Right lung (tissue), 5 donors: ENCODE results near the gene ZFHX3. TPM values are rescaled to one million over a fixed set of nuclear protein-coding genes. Genes with fewer than 3 reads are reported as not detected.

Source experiments
- DNase-seq, 2 donors: peaks; one replicate each; pipeline ENCODE4 v3.0.0-alpha.2; 2013
- polyA plus RNA-seq, 5 donors: library from polyadenylated mRNA; unstranded; fragments of 120-200 nt; gene quantifications; one replicate each; pipeline versions ENCODE4 v1.2.1 to v1.2.3, GENCODE V29; 2013; ENCODE audit warnings: inconsistent platforms in 1 of 5, low replicate concordance in 1 of 5; ENCODE audit not compliant: insufficient read length in 5 of 5, insufficient read depth in 1 of 5

The ZFHX3 gene
- polyA plus RNA-seq, 5 donors: 20.7 to 34.7 (median 26.6) TPM

GRCh38 chr16:72827866-72828265, 220.1 kb downstream of the ZFHX3 start:
- no peak for DNase-seq

- DNase-seq: no peak
Observed at GRCh38 chr16:72825912-72826621, 221.9 kb downstream of the ZFHX3 start.

- DNase-seq: no peak
Observed at GRCh38 chr16:72824761-72825160, 223.2 kb downstream of the ZFHX3 start.

GRCh38 chr16:72824027-72824426, 223.9 kb downstream of the ZFHX3 start:
- no peak for DNase-seq

GRCh38 chr16:72821185-72821950, 226.6 kb downstream of the ZFHX3 start:
- DNase-seq: no peak

GRCh38 chr16:72819345-72819744, 228.6 kb downstream of the ZFHX3 start:
- no peak for DNase-seq

GRCh38 chr16:72818236-72818845, 229.6 kb downstream of the ZFHX3 start:
- no peak for DNase-seq

GRCh38 chr16:72815348-72816318, 232.3 kb downstream of the ZFHX3 start:
- DNase-seq: no peak

- DNase-seq: no peak
Observed at GRCh38 chr16:72814226-72814625, 233.7 kb downstream of the ZFHX3 start.

- DNase-seq: no peak
Observed at GRCh38 chr16:72812672-72813071, 235.3 kb downstream of the ZFHX3 start.

- no peak for DNase-seq
Observed at GRCh38 chr16:72811876-72812275, 236.1 kb downstream of the ZFHX3 start.

- no peak for DNase-seq
Observed at GRCh38 chr16:72811188-72811720, 236.7 kb downstream of the ZFHX3 start.

GRCh38 chr16:72810480-72810879, 237.4 kb downstream of the ZFHX3 start:
- DNase-seq: no peak

- no peak for DNase-seq
Observed at GRCh38 chr16:72809446-72809845, 238.5 kb downstream of the ZFHX3 start.

GRCh38 chr16:72808754-72809153, 239.2 kb downstream of the ZFHX3 start:
- no peak for DNase-seq

GRCh38 chr16:72807245-72807644, 240.7 kb downstream of the ZFHX3 start:
- DNase-seq: no peak

GRCh38 chr16:72805486-72805885, 242.4 kb downstream of the ZFHX3 start:
- no peak for DNase-seq

- DNase-seq: no peak
Observed at GRCh38 chr16:72800524-72801161, 247.3 kb downstream of the ZFHX3 start.

- peak; percentile 28 to 36 for DNase-seq
Observed at GRCh38 chr16:72798264-72798663, 249.7 kb downstream of the ZFHX3 start.

- peak; percentile 23 to 42 for DNase-seq
Observed at GRCh38 chr16:72797621-72798020, 250.3 kb downstream of the ZFHX3 start.

- no peak for DNase-seq
Observed at GRCh38 chr16:72796222-72796621, 251.7 kb downstream of the ZFHX3 start.
